ENCODE measurements around the gene SLC46A3.

DNA sequence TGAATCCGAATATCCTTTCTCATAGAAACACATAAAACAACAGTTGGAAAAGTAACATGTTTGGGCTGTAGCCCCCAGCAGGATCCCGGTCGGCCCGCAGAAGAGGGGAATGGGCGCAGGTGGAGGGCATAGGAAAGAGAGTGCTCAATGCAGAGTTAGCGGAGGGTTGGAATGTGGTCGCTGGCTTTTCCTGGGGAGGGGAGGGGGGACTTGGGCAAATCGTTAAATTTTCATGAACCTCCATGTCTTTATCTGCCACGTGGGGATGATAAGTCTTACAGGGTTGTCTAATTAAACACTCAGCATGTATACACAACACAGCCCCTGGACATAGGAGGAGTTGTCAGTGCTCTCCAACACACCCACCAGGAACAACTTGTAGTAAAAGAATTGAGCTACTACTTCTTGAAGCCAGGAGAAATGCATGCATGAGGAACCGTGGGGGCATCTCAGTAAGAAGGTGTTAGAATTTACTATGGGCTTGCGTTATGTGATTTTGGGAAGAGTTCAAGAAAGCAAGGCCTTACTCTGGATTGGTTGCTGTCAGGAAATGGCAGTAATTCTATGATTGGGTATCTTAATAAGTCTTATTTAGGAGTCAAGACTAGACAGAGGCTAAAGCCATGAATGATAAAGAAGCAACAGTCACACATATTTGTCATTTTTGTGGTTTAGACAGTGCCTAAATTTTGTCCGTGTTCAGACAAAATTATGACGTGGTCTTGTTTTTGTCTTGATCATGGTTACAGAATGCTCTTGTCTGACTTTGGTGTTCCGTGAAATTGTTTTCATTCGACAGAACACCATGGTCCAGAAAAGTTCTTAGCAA is 671 bp upstream of the SLC46A3 start:
- TF ChIP-seq, protein P1, sequence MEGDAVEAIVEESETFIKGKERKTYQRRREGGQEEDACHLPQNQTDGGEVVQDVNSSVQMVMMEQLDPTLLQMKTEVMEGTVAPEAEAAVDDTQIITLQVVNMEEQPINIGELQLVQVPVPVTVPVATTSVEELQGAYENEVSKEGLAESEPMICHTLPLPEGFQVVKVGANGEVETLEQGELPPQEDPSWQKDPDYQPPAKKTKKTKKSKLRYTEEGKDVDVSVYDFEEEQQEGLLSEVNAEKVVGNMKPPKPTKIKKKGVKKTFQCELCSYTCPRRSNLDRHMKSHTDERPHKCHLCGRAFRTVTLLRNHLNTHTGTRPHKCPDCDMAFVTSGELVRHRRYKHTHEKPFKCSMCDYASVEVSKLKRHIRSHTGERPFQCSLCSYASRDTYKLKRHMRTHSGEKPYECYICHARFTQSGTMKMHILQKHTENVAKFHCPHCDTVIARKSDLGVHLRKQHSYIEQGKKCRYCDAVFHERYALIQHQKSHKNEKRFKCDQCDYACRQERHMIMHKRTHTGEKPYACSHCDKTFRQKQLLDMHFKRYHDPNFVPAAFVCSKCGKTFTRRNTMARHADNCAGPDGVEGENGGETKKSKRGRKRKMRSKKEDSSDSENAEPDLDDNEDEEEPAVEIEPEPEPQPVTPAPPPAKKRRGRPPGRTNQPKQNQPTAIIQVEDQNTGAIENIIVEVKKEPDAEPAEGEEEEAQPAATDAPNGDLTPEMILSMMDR (IDR thresholded peaks at IDR 0.05), result no peak
- TF ChIP-seq POLR2AphosphoS5 (IDR thresholded peaks at IDR 0.05), result no peak

Measured in transverse colon (tissue), 4 donors.